Right kidney (tissue), 9 donors: ENCODE measurements around the gene SLC6A6.

Source experiments
- DNase-seq: peaks from one replicate; pipeline ENCODE4 v3.0.0-alpha.2; 2016
- long read RNA-seq, 8 donors: transcript quantifications; one replicate each; lab custom pipeline, GENCODE V29; 2026

The SLC6A6 gene
- long read RNA-seq, donor 1, full-length matches to known transcripts, result 2 of 13 reads
- long read RNA-seq, donor 1, partial matches to known transcripts, result 11 of 13 reads
- long read RNA-seq, donor 1, other reads (novel, unspliced or antisense), result 0 of 13 reads
- long read RNA-seq, donor 2, full-length matches to known transcripts, result 1 of 6 reads
- long read RNA-seq, donor 2, partial matches to known transcripts, result 5 of 6 reads
- long read RNA-seq, donor 2, other reads (novel, unspliced or antisense), result 0 of 6 reads
- long read RNA-seq, donor 3, full-length matches to known transcripts, result 2 of 2 reads
- long read RNA-seq, donor 3, partial matches to known transcripts, result 0 of 2 reads
- long read RNA-seq, donor 3, other reads (novel, unspliced or antisense), result 0 of 2 reads
- long read RNA-seq, donor 4, partial matches to known transcripts, result 8 of 9 reads
- long read RNA-seq, donor 4, other reads (novel, unspliced or antisense), result 0 of 9 reads
- long read RNA-seq, donor 5, result 0 reads
- long read RNA-seq, donor 6, partial matches to known transcripts, result 0 of 2 reads
- long read RNA-seq, donor 6, other reads (novel, unspliced or antisense), result 0 of 2 reads
- long read RNA-seq, donor 7, full-length matches to known transcripts, result 4 of 4 reads
- long read RNA-seq, donor 7, partial matches to known transcripts, result 0 of 4 reads
- long read RNA-seq, donor 7, other reads (novel, unspliced or antisense), result 0 of 4 reads
- long read RNA-seq, donor 8, full-length matches to known transcripts, result 2 of 2 reads
- long read RNA-seq, donor 8, partial matches to known transcripts, result 0 of 2 reads
- long read RNA-seq, donor 8, other reads (novel, unspliced or antisense), result 0 of 2 reads

DNA sequence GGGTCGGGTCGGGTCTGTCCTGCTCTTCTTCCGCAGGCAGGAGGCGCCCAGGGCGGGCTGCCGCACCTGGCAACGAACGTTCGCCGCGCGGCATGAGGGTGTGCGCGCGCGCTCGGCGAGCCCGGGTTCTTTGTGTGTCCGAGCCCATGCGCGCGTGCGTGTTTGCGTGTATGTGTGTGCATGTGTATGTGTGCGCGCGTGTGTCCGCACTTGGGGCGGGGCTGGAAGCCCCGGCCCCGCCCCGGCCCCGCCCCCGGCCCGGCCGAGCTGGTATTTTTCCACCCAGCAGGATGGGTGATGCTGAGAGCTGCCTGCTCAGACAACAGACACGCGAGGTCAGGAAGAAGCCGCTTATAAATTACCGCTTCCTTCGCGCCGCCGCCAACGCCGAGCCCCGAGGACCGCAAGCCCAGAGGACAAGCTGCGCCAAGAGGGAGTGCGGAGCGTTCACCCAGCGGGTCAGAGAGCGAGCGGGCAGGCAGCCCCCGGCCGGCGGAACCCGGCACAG lies at the start of gene SLC6A6:
Gene SLC6A6 (plus strand): TSS at position 303 of the 508 bp plus-strand sequence. CDS start 41,029 bp downstream, outside the sequence.
- peak; percentile 92 for DNase-seq

DNA sequence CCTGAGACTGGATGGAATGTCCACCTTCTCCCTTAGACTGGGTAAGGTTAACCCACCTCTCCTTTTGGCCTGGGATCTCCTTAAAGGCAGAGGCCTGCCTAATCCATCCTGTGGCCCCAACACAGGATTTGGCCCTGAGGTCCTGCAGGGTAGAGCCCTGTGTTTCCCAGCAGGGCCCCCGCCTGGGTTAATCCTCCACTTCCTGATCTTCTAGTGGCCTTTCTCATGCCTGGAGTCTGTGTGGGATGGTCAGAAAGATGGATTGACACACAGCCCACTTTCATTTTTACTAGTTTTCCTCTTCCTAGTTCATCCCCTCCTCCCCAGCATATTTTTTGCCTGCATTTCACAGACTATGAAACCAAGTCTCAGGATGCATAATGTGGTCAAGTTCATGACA lies 48.9 kb upstream of the SLC6A6 start:
- DNase-seq, result no peak

DNA sequence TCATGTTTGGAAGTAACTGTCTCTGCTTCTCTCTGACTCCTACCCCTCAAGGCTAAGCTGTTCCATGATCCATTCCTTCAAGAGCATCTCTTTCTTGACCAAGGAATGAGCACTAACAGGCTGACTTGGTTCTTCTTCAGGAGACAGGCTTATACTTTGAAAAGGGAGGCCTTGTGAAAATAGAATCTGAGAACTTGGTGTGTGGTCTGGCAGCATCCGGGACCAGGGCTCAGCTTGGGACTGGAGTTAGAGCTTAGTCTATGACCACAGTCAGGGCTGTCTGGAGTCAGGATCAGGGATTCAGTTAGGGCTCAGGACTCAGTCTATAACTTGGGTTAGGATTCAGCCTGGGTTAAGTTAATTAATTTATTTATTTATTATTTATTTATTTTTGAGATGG lies 44.9 kb upstream of the SLC6A6 start:
- DNase-seq, result no peak

DNA sequence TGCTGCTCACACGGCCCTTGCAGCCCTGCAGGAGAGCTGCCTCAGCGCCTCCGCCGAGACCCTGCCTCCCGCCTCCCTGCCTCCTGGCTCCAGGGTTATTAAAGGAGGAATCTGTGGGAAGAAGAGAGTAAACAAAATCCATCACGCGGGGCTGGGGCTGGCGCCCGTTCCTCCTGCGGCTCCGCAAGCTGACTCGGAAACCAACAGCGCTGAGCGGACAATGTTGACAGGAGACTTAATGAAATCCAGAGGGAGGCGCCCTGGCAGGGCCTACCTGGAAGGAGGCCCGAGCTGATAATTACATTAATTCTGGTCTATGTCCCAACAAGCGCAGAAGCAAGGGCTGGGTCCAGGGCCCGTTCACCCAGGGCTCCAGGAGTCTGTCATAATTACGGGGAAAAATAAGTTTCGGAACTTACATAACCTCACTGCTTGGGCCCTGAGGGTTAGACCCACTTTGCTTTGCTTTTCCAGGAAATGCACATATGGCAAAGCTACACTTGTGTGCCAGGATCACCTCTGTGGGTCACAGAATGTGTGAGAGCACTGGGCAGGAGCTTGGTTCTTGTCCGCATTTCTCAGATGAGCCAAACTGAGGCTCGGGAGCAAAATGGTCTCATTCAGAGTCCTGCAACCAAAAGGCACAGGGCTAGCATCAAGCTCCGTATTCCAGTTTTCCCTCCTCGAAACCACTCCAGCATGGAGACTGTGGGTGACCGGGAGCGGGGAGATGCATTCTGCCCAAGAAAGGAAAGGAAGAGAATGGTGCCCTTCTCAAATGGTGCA lies 43.8 kb upstream of the SLC6A6 start:
- peak; percentile 33 for DNase-seq

DNA sequence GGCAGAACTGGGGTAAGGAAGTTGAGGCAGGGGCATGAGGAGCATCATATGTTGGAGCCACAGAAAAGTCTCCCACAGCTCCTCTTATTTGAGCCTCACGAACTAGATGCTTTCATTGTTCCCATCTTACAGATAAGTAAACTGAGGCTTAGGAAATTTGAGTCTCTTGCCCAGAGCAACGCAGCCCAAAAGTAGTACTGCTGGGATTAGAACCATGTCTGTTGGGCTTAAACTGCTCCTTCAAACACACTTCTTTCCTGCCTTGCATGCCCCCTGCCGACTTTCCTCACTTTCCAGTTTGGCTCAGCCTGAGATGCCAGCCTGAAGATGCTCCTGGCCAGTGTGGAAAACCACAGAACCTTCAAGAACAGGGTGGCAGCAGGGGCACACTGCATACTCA lies 43.1 kb upstream of the SLC6A6 start:
- DNase-seq, result no peak

DNA sequence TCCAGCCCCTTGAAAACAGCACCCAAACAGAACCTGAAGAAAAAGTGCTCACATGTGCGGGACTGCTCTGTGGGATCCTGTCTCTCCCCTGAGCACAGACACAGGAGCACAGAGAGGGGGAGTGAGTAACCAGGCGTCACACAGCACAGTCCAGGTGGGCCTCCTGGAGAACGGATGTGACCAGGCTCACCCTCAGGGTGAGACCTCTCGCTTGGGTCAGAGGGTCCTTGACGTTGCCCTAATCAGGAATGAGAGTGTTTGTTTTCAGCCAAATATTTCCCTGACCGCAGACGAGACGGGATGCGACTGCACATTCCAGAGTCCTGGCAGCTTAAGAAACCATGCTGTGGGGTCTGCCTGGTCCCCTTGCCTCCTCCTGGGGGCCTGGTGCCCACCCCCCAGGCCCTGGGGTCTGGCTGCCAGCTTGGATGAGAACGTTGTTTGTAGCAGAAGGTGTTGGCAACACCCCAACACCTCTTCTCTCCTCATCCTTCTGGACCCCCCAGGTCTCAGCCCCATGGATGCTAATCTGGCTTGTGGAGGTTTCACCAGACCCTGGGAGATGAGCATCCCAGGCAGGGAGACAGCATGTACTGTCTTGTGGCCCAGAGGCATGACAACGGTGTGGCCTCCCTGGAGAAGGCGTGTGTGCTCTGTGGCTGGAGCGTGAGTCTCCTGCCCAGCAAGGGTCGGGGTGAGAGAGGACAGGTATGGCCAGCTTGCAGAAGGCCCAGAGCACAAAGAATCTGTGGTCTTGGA lies 42.1 kb upstream of the SLC6A6 start:
- DNase-seq, result no peak

DNA sequence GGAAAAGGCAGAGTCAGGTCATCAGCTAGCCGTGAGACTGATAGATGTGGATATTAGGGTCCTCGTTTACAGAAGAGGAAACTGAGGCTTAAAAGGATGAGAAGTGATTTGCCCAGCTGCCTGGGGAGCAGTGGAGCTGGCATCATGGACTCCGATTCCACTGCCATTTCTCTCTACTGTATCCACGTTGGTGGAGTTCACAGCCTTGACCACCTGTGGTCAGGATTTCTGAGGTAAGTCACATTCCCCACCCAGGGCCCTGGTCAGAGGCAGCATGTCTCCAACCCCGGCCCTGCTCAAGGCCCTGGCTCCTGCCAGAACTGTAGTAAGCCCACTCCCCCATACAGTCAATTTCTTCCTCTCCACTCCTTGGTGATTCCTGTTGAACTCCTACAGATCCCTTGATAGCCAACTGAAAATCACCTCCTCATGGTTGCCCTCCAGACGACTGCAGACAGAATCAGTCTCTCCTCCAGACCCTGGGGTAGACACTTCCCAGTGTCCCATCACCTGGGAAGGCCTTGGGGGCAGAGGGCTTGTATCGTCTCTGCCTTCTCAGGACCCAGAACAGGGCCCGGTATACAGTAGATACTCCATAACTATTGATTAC lies 41.2 kb upstream of the SLC6A6 start:
- no peak for DNase-seq

DNA sequence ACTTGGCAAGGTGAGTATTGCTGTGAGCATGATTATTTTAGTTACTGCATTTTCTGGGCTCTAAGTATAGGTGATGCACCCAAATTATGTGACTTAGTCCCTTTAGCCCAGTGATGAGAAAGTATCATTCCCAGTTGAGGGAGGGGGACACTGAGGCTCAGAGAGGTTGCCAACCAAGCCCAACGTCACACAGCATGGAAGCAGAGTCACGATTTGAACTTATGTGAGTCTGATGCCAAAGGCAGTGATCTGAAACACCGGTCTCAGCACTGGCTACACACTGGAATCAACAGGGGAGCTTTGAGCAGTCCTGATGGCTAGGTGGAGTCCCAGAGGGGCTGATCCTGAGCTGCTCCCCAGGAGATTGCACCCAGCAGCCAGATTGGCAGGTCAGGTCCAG lies 39.5 kb upstream of the SLC6A6 start:
- no peak for DNase-seq

DNA sequence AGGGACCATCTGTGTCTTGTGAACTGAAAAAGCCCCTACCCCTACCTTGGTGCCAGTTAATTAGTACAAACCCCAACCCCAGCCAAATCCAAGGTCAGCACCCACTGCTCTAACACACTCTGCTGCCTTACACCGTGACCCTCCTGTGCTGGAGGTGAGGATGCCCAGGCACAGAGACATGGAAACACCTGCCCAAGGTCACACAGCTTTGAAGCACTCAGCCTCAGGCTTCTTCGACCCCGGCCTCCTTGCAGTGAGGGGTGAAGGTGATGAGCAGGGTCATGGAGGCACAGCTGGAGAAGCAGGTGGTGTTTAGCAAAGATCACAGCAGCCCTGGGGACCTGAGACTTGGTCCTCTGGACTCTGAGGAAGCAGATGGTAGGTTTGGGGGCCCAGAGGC lies 39.0 kb upstream of the SLC6A6 start:
- DNase-seq, result no peak

DNA sequence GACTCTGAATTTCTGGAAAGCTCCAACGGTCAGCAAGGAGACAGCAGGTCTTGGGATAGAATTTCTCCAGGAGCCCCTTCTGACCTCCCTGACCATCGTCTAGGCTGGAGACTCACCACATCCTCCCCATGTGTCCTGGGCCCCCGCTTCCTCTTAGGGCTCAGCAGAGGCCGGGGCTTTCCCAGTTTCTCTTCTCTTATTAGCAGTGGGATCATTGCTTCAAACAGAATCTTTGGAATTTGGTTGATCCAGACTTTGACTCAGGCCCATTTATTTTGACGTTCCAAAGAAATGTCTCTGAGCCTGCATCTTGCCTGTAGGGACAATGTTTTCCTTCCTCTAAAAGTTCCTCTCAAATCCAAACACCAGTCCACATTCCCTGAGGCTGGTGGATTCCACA lies 38.4 kb upstream of the SLC6A6 start:
- no peak for DNase-seq

DNA sequence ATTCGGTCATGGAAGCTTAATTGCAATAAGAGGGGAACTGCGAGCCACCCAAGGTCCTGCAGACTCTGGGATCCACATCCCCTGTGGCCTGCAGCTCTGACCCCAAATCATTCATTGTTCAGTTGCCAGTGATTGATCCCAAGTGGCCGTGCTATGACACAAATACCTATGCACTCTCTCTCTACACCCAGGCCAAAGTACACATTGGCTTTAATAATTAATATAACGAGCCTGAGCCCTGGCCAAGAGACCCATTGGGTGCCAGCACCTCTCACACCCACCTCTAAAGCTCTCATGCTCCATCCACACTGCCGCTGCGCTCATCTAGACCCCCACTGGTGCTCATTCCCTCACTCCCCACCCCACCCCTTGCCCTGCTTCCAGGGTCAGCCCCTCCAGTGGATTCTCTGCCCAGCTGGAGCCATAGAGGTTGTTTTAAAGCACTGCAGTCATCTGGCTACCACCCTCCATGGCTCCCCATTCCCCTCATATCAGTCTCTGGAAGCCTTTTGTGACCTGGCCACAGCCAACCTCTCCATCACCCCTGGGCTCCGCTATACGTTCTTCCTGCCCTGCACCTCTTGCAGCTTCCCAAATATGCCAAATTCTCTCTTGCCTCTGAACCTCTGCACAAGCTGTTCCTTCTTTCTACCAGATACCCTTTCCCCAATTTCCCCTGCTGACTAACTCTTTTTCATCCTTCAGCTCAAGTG lies 37.7 kb upstream of the SLC6A6 start:
- no peak for DNase-seq

DNA sequence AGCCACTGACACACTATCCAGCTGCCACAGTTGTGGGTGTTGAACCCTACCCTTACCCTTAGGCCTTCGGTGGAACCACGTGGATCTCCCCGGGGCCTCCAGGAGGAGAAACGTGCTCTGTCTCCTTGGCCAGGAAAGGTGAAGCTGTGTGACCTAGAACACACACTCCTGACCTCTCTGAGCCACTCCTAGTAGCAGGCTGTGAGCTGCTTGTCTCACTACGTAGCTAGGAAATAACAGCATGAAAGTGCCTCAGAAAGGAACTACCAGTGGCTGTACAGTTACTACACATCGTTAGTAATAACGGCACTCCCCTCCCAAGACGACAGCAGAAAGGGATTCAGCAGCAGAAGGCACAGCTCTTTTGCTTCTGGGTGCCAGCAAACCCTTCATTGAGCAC lies 36.2 kb upstream of the SLC6A6 start:
- DNase-seq, result no peak

DNA sequence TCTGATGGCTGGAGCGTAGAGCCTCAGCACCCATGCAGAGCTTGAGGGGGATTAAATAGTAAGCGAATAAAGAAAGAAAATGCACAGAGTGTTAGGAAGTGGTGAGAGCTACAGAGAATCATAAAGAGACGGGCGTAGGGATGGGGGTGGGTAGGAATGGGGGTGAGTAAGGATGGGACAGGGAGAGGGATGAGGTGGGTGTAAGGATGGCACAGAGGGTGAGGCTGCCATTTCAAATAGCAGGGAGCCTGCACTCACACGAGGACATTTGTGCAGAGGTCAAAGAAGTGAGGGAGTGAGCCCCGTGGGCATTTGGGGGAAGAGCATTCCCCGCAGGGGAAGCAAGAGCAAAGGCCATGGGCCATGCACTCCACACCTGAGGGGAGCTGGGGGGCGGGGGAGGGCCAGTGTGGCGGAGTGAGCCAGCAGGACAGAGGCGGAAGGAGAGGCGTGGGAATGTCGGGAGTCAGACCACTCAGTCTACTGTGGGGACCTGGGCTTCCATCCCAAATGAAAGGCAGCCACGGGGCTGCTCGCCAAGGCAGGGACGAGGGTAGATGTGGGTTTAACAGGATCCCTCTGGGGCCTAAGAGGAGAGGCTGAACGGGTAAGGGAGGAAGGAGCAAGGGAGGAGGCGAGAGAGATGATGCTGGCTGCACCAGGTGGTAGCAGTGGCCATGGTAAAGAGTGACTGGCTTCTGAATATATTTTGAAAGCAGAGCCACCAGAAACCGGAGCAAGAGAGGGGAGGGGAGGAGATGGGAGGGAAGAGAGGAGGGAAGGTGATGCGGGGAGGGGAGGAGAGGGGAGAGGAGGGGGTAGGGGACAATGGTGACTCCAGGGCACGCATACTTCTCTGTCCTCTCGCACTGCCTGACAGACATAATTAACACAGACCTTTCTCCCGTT lies 35.2 kb upstream of the SLC6A6 start:
- no peak for DNase-seq

DNA sequence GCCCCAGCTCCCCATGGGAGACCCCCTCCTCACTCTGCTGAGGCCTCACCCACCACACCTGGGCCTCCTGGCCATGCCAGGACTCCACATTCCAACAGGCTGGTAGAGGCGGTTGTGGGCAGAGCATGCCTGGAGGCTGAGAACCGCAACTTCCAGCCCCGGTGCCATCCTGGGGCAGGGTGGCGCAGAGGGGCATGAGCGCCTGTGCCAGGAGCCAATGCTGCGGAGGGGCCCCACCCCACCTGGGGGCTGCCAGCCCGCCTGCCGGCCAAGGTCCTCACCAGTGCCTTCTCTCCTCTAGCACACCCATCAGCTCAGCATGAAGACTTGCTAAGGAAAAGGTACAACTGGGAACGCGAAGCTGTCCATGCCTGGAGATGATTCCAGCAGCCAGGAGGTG lies 34.3 kb upstream of the SLC6A6 start:
- DNase-seq, result no peak

DNA sequence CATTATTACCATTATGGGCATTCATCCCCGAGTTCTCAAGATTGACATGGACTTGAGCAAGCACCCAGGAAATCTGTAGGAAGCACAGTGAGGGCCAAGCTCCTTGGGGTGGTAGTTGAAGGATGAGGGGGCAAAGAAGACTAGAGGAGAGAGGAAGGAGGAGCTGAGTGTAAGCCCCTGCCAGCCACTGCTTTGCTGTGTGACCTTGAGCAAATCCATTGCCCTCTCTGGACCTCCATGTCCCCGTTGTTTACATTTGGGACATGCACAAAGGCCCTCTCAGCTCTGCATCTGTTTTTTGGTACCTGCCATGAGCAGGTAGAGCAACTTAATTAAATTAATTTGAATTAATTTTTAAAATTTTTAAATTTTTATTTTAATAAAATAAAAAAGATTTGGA lies 33.5 kb upstream of the SLC6A6 start:
- no peak for DNase-seq

DNA sequence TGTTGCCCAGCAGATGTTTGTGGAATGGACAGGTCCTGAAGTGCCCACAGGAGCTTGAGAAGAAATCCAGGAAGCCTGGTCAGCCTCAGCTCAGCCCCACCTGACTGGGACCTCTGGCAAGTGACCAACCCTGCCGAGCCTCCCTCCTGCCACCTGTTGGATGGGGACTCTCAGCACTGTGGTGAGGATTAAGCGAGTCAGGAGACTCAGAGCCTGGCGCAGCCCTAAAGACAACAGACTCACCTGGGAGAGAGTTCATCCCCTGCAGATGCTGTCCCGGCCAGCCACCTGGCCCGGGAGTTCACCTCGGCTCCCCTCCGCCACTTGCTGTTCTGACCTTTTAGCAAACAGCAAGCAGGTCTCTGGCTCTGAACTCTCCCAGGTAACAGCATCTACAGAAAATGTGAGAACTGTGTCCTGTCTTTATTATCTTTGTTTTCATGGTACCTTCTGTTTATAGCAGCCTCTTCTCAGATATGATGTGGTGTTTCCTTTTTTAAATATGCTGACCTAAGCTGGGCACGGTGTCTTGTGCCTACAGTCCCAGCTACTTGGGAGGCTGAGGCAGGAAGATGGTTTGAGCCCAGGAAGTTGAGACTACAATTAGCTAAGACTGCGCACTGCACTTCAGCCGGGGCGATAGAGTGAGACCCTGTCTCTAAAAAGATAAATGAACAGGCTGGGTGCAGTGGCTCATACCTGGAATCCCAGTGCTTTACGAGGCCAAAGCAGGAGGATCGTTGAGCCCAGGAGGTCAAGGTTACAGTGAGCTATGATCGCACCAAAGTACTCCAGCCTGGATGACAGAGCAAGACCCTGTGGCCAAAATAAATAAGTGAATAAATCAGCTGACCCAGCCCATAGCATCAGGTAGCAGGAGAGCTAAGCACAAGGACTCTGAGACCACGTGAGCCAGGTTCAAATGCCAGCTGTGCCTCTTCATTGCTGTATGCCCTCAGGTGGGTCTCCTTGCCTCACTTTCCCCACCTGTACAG lies 32.4 kb upstream of the SLC6A6 start:
- no peak for DNase-seq

DNA sequence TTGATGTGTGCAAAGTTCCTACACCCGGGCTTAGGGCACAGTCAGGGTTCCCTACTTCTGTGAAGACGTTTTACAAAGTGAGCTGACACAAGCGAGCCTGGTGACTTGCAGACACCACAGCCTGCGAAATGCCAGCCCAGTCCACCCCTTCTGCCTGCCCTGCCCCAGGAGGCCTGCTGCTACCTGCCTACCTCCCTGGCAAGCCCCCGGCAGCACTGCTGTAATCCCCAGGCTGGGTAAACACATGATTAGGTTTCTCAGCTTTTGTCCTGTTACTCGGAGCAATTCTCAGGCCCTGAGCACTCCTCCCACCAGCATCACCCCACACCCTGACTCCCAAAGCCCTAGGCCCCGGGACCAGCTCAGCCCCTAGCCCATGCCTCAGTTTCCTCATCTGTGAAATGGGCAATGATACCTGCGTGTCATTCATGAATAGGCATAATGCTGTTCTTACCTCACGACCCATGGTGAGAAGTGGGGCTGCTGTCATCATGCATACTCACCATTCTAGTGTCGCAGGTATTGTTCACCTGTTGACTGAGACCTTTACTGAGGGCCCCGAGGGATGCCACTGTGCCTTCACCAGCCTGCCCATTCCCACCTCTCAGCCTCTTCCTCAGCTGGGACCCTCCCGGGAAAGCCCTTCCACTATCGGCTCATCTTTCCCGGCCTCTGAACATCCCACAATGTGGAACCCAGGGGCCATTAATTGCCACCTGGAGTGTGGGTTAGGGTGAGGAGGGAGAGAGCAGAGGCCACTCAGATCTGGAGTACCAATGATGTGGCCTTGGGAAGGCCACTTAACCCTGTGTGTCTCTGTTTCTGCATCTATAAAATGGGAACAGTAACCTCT lies 31.5 kb upstream of the SLC6A6 start:
- DNase-seq, result no peak
